H1 (cell line): ENCODE data around the gene RTN4RL1. TPM values are rescaled to one million over a fixed set of nuclear protein-coding genes. Genes with fewer than 3 reads are reported as not detected.

ENCODE experiments used
- CTCF ChIA-PET: fragments of 300-600 bp; sonication (Branson Sonifier 250); formaldehyde crosslinking; loops from one replicate; lab custom pipeline; 2021; ENCODE audit not compliant: partially characterized antibody; lab: Charles Lee
- POLR2A ChIA-PET: fragments of 300-600 bp; sonication (Branson Sonifier 250); formaldehyde crosslinking; loops from one replicate; lab custom pipeline; 2021; ENCODE audit warnings: inconsistent platforms; ENCODE audit not compliant: partially characterized antibody; lab: Charles Lee
- DNase-seq, 2 experiments: peaks; one replicate each; pipeline versions ENCODE4 v3.0.0 to v3.0.0-alpha.2; 2010 to 2022; ENCODE audit warnings: low spot score in 2 of 2, low read depth in 1 of 2, mixed read lengths in 1 of 2
- FAIRE-seq: peaks from 2 replicates; lab custom pipeline; 2011; peaks lifted over from hg19 to GRCh38; lab: Jason Lieb, UNC
- H2AFZ ChIP-seq: 2 replicates; pipeline ENCODE4 v1.8.1; 2012; ENCODE audit warnings: low read length, inconsistent platforms
- H2AK5ac ChIP-seq: 2 replicates; pipeline ENCODE4 v1.6.1; 2013; ENCODE audit warnings: low read depth, low read length
- H2BK120ac ChIP-seq: replicated peaks from 2 replicates; pipeline ENCODE3; 2013; ENCODE audit warnings: low read depth, low read length, inconsistent platforms
- H2BK12ac ChIP-seq: 2 replicates; pipeline ENCODE4 v1.6.1; 2013; ENCODE audit warnings: low read depth, low read length
- H2BK15ac ChIP-seq: 2 replicates; pipeline ENCODE4 v1.6.1; 2013; ENCODE audit warnings: low read length
- H2BK20ac ChIP-seq: 2 replicates; pipeline ENCODE4 v1.6.1; 2013; ENCODE audit warnings: low read length
- H2BK5ac ChIP-seq: 2 replicates; pipeline ENCODE4 v1.6.1; 2013; ENCODE audit warnings: low read depth, low read length
- H3K14ac ChIP-seq: 2 replicates; pipeline ENCODE4 v1.6.1; 2013; ENCODE audit warnings: inconsistent platforms; ENCODE audit not compliant: insufficient read length
- H3K18ac ChIP-seq: 2 replicates; pipeline ENCODE4 v1.6.1; 2013; ENCODE audit warnings: low read length; ENCODE audit errors: extremely low read depth
- H3K23ac ChIP-seq: 2 replicates; pipeline ENCODE4 v1.6.1; 2013; ENCODE audit warnings: inconsistent platforms; ENCODE audit not compliant: insufficient read length
- H3K23me2 ChIP-seq: 2 replicates; pipeline ENCODE4 v1.6.1; 2013; ENCODE audit warnings: low read depth, low read length
- H3K27ac ChIP-seq: 2 replicates; pipeline ENCODE4 v1.6.1; 2011; ENCODE audit warnings: low read depth, low read length, inconsistent platforms
- H3K27me3 ChIP-seq, 4 experiments: replicated peaks in 1 of 4; 1 replicate in 1 of 4; 2 replicates in 3 of 4; pipeline versions ENCODE4 v1.6.1 to v1.8.1; 2011 to 2013; ENCODE audit warnings: low read length in 3 of 4, mild to moderate bottlenecking in 3 of 4, inconsistent platforms in 2 of 4, mixed read lengths in 2 of 4, moderate library complexity in 1 of 4; ENCODE audit not compliant: control insufficient read depth in 3 of 4, insufficient read depth in 3 of 4; ENCODE audit errors: extremely low read depth in 1 of 4
- H3K36me3 ChIP-seq, 4 experiments: 2 replicates each; pipeline versions ENCODE4 v1.6.1 to v1.8.1; 2011 to 2013; ENCODE audit warnings: mild to moderate bottlenecking in 4 of 4, low read length in 3 of 4, moderate library complexity in 2 of 4, control low read depth in 1 of 4, inconsistent platforms in 1 of 4; ENCODE audit not compliant: insufficient read depth in 4 of 4, control insufficient read depth in 2 of 4
- H3K4ac ChIP-seq: replicated peaks from 2 replicates; pipeline ENCODE3; 2013; ENCODE audit warnings: low read length, low read depth, mixed read lengths, inconsistent platforms; ENCODE audit not compliant: insufficient read length
- H3K4me1 ChIP-seq, 4 experiments: replicated peaks in 1 of 4; 1 replicate in 1 of 4; 2 replicates in 3 of 4; pipeline versions ENCODE4 v1.6.1 to v1.8.1; 2011 to 2013; ENCODE audit warnings: low read length in 3 of 4, inconsistent platforms in 2 of 4, mixed read lengths in 1 of 4; ENCODE audit not compliant: insufficient read depth in 4 of 4, control insufficient read depth in 3 of 4
- H3K4me2 ChIP-seq, 2 experiments: 2 replicates each; pipeline versions ENCODE4 v1.6.1 to v1.8.1; 2011 to 2013; ENCODE audit warnings: low read depth in 2 of 2, low read length in 2 of 2, control low read depth in 1 of 2, inconsistent platforms in 1 of 2, mild to moderate bottlenecking in 1 of 2; ENCODE audit not compliant: insufficient read depth in 1 of 2
- H3K4me3 ChIP-seq, 4 experiments: fragments of 200-600, 300-600 bp in 1 of 4; sonication (generic), shearing (Covaris generic), sonication (Bioruptor Twin) in 1 of 4; 2 replicates each; pipeline versions ENCODE4 v1.5.1 to v1.8.1; 2011 to 2016; ENCODE audit warnings: low read length in 4 of 4, low read depth in 3 of 4, control low read depth in 2 of 4, inconsistent platforms in 2 of 4, mild to moderate bottlenecking in 2 of 4, mixed read lengths in 1 of 4, moderate library complexity in 1 of 4; ENCODE audit not compliant: insufficient read depth in 2 of 4; ENCODE audit errors: extremely low read depth in 1 of 4
- H3K56ac ChIP-seq: replicated peaks from 2 replicates; pipeline ENCODE3; 2013; ENCODE audit warnings: low read depth, mild to moderate bottlenecking, mixed read lengths, low read length, inconsistent platforms; ENCODE audit not compliant: insufficient read length
- H3K79me1 ChIP-seq: 2 replicates; pipeline ENCODE4 v1.6.1; 2013; ENCODE audit warnings: low read depth, low read length, control low read depth
- H3K79me2 ChIP-seq, 2 experiments: 2 replicates each; pipeline versions ENCODE4 v1.6.1 to v1.8.1; 2012 to 2013; ENCODE audit warnings: low read length in 2 of 2, mild to moderate bottlenecking in 2 of 2, inconsistent platforms in 1 of 2; ENCODE audit not compliant: insufficient read depth in 2 of 2, control insufficient read depth in 1 of 2
- H3K9ac ChIP-seq, 4 experiments: replicated peaks in 1 of 4; 1 replicate in 1 of 4; 2 replicates in 3 of 4; pipeline versions ENCODE4 v1.6.1 to v1.8.1; 2011 to 2013; ENCODE audit warnings: low read depth in 3 of 4, low read length in 3 of 4, control low read depth in 2 of 4, mild to moderate bottlenecking in 2 of 4, moderate library complexity in 2 of 4, inconsistent platforms in 1 of 4; ENCODE audit errors: extremely low read depth in 1 of 4
- H3K9me3 ChIP-seq, 2 experiments: 2 replicates each; pipeline versions ENCODE4 v1.6.1 to v1.8.1; 2012 to 2013; ENCODE audit warnings: mild to moderate bottlenecking in 2 of 2, moderate library complexity in 2 of 2, control low read depth in 1 of 2, inconsistent platforms in 1 of 2, low read depth in 1 of 2, low read length in 1 of 2, mixed read lengths in 1 of 2; ENCODE audit not compliant: insufficient read depth in 2 of 2
- H4K20me1 ChIP-seq, 2 experiments: replicated peaks in 1 of 2; 2 replicates each; pipeline versions ENCODE3 to v1.8.1; 2011 to 2013; ENCODE audit warnings: inconsistent platforms in 2 of 2, low read length in 2 of 2, mild to moderate bottlenecking in 1 of 2; ENCODE audit not compliant: insufficient read depth in 2 of 2, control insufficient read depth in 1 of 2
- H4K5ac ChIP-seq: 2 replicates; pipeline ENCODE4 v1.6.1; 2013; ENCODE audit warnings: low read length, low read depth, mixed read lengths, inconsistent platforms; ENCODE audit not compliant: insufficient read length
- H4K8ac ChIP-seq: 2 replicates; pipeline ENCODE4 v1.8.0; 2013; ENCODE audit warnings: mild to moderate bottlenecking, moderate library complexity, low read length, inconsistent platforms; ENCODE audit not compliant: insufficient read depth; ENCODE audit errors: extremely low read depth
- H4K91ac ChIP-seq: replicated peaks from 2 replicates; pipeline ENCODE3; 2013; ENCODE audit warnings: low read length, mixed read lengths, inconsistent platforms; ENCODE audit not compliant: insufficient read length
- CEBPB ChIP-seq: IDR thresholded peaks from 2 replicates; pipeline ENCODE4 v1.6.1; 2012; ENCODE audit warnings: low read depth, low read length
- CTBP2 ChIP-seq: IDR thresholded peaks from 2 replicates; pipeline ENCODE4 v1.7.0; 2011; ENCODE audit warnings: borderline replicate concordance, mild to moderate bottlenecking, moderate library complexity, mixed read lengths, low read length; ENCODE audit not compliant: insufficient read depth, insufficient read length
- JUN ChIP-seq: IDR thresholded peaks from 2 replicates; pipeline ENCODE4 v1.6.1; 2011; ENCODE audit warnings: low read depth, mild to moderate bottlenecking, improper control_type of control experiment, low read length
- POLR2A ChIP-seq, 2 experiments: IDR thresholded peaks; 1 replicate in 1 of 2; 2 replicates in 1 of 2; pipeline ENCODE4 v1.6.1; 2011; ENCODE audit warnings: low read depth in 2 of 2, low read length in 2 of 2, mild to moderate bottlenecking in 2 of 2; ENCODE audit errors: control extremely low read depth in 1 of 2
- POU5F1 ChIP-seq: IDR thresholded peaks from 2 replicates; pipeline ENCODE4 v1.6.1; 2011; ENCODE audit warnings: low read depth, mild to moderate bottlenecking, low read length, moderate library complexity
- RBBP5 ChIP-seq: IDR thresholded peaks from 2 replicates; pipeline ENCODE4 v1.7.1; 2012; ENCODE audit warnings: low read depth, mild to moderate bottlenecking, inconsistent platforms, low read length, moderate library complexity, borderline replicate concordance
- RXRA ChIP-seq: IDR thresholded peaks from 2 replicates; pipeline ENCODE4 v1.6.1; 2011; ENCODE audit warnings: low read depth, mild to moderate bottlenecking, low read length, moderate library complexity; ENCODE audit not compliant: insufficient read depth
- SP4 ChIP-seq: IDR thresholded peaks from 2 replicates; pipeline ENCODE4 v1.6.1; 2012; ENCODE audit warnings: low read length, inconsistent platforms
- TEAD4 ChIP-seq: IDR thresholded peaks from 2 replicates; pipeline ENCODE4 v1.6.1; 2012; ENCODE audit warnings: low read depth, low read length, inconsistent platforms, mixed read lengths
- YY1 ChIP-seq: IDR thresholded peaks from 2 replicates; pipeline ENCODE4 v1.6.1; 2011; ENCODE audit warnings: low read depth, mild to moderate bottlenecking, low read length
- ZNF274 ChIP-seq: IDR thresholded peaks from 2 replicates; pipeline ENCODE4 v1.7.0; 2012; ENCODE audit warnings: low read length, borderline replicate concordance; ENCODE audit errors: extremely low read depth
- WGBS, 2 experiments: shearing (Covaris generic) in 1 of 2; methylation state at CpG; one replicate each; pipeline versions ENCODE4 v1.1.6 to v1.1.7; 2013 to 2015; ENCODE audit warnings: low lambda C conversion rate in 2 of 2, mixed read lengths in 2 of 2, inconsistent platforms in 1 of 2, low coverage in 1 of 2, missing lambda C conversion rate in 1 of 2; ENCODE audit not compliant: insufficient replicate concordance in 2 of 2, insufficient coverage in 1 of 2, insufficient read length in 1 of 2; ENCODE audit errors: extremely low coverage in 1 of 2, missing lambda C conversion rate in 1 of 2; 5-methylcytosine and 5-hydroxymethylcytosine counted together
- polyA plus RNA-seq, 7 experiments: library from polyadenylated mRNA; depleted of rRNA in 3 of 7; stranded (reverse) in 5 of 7; unstranded in 2 of 7; fragments of >200 nt in 5 of 7; fragments of 200-250 nt in 2 of 7; gene quantifications; 1 replicate in 5 of 7; 2 replicates in 1 of 7; 4 replicates in 1 of 7; pipeline versions ENCODE4 v1.2.1 to v1.2.3, GENCODE V29; 2011 to 2013; ENCODE audit warnings: missing spikeins in 2 of 7, mixed read lengths in 2 of 7
- total RNA-seq: library from RNA; stranded (reverse); fragmentation: NEBNext Ultra II Directional; extraction: Animal tissue kit (Norgen Biotek cat#: 25700); gene quantifications from 2 replicates; pipeline ENCODE4 v1.2.1, GENCODE V29; 2021
- TF ChIP-seq, protein P1 (sequence below), 3 experiments: IDR thresholded peaks; 1 replicate in 2 of 3; 2 replicates in 1 of 3; pipeline versions ENCODE4 v1.5.1 to v1.6.1; 2011; ENCODE audit warnings: low read length in 3 of 3, mild to moderate bottlenecking in 3 of 3, inconsistent platforms in 2 of 3, low read depth in 1 of 3, moderate library complexity in 1 of 3; ENCODE audit not compliant: insufficient read depth in 1 of 3; ENCODE audit errors: control extremely low read depth in 1 of 3

RTN4RL1 gene
- total and polyA plus RNA-seq, 2 of the 8 experiments (the other 6 are each of a cell fraction or from before 2014, with no cell fraction given): 0.09 TPM; not detected in 1

- Histone ChIP-seq H2AK5ac (no peak overlapping the region), H3K79me1 (no peaks in the 10 kb centered on the region), H2BK12ac (no peak overlapping the region), H2AFZ (no peak overlapping the region), H3K23me2 (no peaks in the 10 kb centered on the region; the same call in 1 of the 2 replicates), H3K4me1 (peaks cover 0 to 15% (median 3%) of the 10 kb centered on the region in 4 experiments; a peak in 6 of 7 replicates), H2BK15ac (no peak overlapping the region), H3K56ac (no peak overlapping the region), H2BK5ac (no peak overlapping the region), H3K4me2 (no peak overlapping the region), H4K8ac (no peak overlapping the region; the same call in 1 of the 2 replicates), H3K79me2 (no peaks in the 10 kb centered on the region), H4K5ac (no peak overlapping the region), H3K36me3 (no peaks in the 10 kb centered on the region), H3K4me3 (no peak overlapping the region), H3K27me3 (peaks cover 3 to 12% (median 11%) of the 10 kb centered on the region in 4 experiments), H2BK20ac (no peak overlapping the region), H3K23ac (no peak overlapping the region), H3K18ac (no peak overlapping the region), H3K27ac (no peak overlapping the region), H4K20me1 (no peaks in the 10 kb centered on the region), H3K4ac (no peak overlapping the region), H4K91ac (no peak overlapping the region), H3K9ac (no peak overlapping the region), H2BK120ac (no peak overlapping the region), H3K9me3 (no peaks in the 10 kb centered on the region), H3K14ac (no peak overlapping the region)
- CTCF ChIA-PET: interaction anchor here (0.7 to 0.9 kb wide), 2 partner anchors 87 to 92 kb away, joined by 3 read pairs; no protein-coding TSS in a partner anchor
- WGBS, 2 experiments: 95% methylated on average over 13 of the region's 13 CpGs; no CpG with 5 or more reads in 1 of the 2 experiments
- TF ChIP-seq YY1: no peak
- TF ChIP-seq, protein P1, sequence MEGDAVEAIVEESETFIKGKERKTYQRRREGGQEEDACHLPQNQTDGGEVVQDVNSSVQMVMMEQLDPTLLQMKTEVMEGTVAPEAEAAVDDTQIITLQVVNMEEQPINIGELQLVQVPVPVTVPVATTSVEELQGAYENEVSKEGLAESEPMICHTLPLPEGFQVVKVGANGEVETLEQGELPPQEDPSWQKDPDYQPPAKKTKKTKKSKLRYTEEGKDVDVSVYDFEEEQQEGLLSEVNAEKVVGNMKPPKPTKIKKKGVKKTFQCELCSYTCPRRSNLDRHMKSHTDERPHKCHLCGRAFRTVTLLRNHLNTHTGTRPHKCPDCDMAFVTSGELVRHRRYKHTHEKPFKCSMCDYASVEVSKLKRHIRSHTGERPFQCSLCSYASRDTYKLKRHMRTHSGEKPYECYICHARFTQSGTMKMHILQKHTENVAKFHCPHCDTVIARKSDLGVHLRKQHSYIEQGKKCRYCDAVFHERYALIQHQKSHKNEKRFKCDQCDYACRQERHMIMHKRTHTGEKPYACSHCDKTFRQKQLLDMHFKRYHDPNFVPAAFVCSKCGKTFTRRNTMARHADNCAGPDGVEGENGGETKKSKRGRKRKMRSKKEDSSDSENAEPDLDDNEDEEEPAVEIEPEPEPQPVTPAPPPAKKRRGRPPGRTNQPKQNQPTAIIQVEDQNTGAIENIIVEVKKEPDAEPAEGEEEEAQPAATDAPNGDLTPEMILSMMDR (IDR thresholded peaks at IDR 0.05; ENCODE audit: control extremely low read depth in 1 of 3, insufficient read depth in 1 of 3, low read depth in 1 of 3, low read length in 3 of 3): no peak
- no peak for TF ChIP-seq CTBP2
- TF ChIP-seq ZNF274: no peak
- TF ChIP-seq POU5F1: no peak
- TF ChIP-seq CEBPB: no peak
- TF ChIP-seq RBBP5: no peak
- no peak for TF ChIP-seq TEAD4
- no peak for TF ChIP-seq POLR2A (IDR thresholded peaks at IDR 0.05; ENCODE audit: control extremely low read depth in 1 of 2, low read depth in 2 of 2, low read length in 2 of 2)
- TF ChIP-seq JUN: no peak
- no peak for TF ChIP-seq RXRA
- no peak for TF ChIP-seq SP4
- POLR2A ChIA-PET: no interaction called here
- no peak for DNase-seq
- no peak for FAIRE-seq
Measured at GRCh38 chr17:2003525-2003924, 21.6 kb downstream of the RTN4RL1 start.
